Thyroid gland (tissue), 4 donors: ENCODE results near the gene GABRE.

ENCODE experiments used
- POLR2A ChIP-seq, 2 donors: fragments of 450-650 bp; IDR thresholded peaks; one replicate each; pipeline ENCODE4 v1.6.1; 2017; ENCODE audit warnings: antibody characterized with exemption in 2 of 2, mild to moderate bottlenecking in 2 of 2, moderate library complexity in 1 of 2
- TF ChIP-seq, protein P1 (sequence below), 6 experiments: fragments of 200-600 bp in 3 of 6; fragments of 450-650 bp in 3 of 6; sonication (generic) in 3 of 6; IDR thresholded peaks; one replicate each; pipeline ENCODE4 v1.5.1; 2016 to 2019; ENCODE audit warnings: antibody characterized with exemption in 6 of 6, mild to moderate bottlenecking in 2 of 6, inconsistent platforms in 1 of 6, moderate library complexity in 1 of 6

DNA sequence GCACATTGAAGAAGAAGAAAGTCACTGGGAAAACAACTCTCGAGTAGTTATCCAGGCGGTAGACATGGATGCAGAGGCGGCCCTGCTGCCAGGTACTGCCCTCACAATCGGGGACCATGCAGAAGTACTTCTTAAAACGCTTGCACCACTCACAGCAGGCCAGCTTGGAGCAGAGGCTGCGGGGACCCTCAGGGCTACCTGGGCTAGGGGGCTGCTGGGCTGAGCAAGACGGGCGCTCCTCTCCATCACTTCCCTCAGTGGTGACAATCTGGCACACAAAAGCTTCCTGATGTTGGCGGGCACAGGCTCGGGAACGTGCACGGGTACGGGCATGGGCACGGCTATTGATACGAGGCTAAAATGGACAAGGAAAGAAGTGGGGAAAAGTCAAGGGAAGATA lies 19.7 kb downstream of the GABRE start:
- TF ChIP-seq, protein P1, sequence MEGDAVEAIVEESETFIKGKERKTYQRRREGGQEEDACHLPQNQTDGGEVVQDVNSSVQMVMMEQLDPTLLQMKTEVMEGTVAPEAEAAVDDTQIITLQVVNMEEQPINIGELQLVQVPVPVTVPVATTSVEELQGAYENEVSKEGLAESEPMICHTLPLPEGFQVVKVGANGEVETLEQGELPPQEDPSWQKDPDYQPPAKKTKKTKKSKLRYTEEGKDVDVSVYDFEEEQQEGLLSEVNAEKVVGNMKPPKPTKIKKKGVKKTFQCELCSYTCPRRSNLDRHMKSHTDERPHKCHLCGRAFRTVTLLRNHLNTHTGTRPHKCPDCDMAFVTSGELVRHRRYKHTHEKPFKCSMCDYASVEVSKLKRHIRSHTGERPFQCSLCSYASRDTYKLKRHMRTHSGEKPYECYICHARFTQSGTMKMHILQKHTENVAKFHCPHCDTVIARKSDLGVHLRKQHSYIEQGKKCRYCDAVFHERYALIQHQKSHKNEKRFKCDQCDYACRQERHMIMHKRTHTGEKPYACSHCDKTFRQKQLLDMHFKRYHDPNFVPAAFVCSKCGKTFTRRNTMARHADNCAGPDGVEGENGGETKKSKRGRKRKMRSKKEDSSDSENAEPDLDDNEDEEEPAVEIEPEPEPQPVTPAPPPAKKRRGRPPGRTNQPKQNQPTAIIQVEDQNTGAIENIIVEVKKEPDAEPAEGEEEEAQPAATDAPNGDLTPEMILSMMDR (IDR thresholded peaks at IDR 0.05) = no peak
- no peak for TF ChIP-seq POLR2A (IDR thresholded peaks at IDR 0.05)
